ENCODE data around the gene MCF2L2.

MCF2L2 gene

DNA sequence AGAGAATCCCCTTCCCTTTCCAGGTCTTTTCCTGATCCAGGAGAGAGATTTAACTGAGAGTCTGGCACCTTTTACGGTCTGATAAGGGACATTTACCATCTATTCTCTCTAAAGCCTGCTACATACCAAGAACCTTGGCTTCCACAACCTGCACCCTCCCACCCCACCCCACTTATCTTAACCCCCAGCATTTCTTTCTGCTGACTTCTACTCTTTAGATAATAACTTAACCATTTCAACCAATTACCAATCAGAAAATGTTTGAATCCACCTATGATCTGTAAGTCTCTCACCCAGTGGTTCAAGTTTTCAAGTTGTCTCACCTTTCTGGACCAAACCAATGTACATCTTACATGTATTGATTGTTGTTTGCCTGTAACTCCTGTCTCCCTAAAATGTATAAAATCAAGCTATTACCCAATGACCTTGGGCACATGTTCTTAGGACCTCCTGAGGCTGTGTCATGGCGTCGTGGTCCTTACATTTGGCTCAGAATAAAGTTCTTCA, 74.0 kb downstream of the MCF2L2 start:
- H3K4me2 ChIP-seq (ENCODE audit: low read length) = no peak overlapping the region
- H3K4me3 ChIP-seq (ENCODE audit: low read length) = no peak overlapping the region

DNA sequence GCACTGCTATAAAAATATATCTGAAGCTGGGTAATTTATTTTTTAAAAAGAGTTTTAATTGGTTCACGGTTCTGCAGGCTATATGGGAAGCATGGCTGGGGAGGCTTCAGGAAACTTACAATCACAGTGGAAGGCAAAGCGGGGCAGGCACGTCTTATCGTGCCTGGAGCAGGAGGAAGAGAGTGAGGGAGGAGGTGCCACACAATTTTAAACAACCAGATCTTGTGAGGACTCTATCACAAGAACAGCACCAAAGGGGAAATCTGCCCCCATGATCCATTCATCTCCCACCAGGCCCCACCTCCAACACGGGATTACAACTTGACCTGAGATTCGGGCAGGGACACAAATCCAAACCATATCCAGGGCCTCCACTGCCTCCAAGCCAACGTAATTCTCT, 75.0 kb downstream of the MCF2L2 start:
- H3K36me3 ChIP-seq (ENCODE audit: insufficient read depth, low read length) = no peaks in the 10 kb centered on the region
- no peaks in the 10 kb centered on the region for H3K27me3 ChIP-seq (ENCODE audit: control insufficient read depth, insufficient read depth, low read length)
- no peaks in the 10 kb centered on the region for H3K9me3 ChIP-seq (replicated peaks; ENCODE audit: low read length)
- no peaks in the 10 kb centered on the region for H3K4me1 ChIP-seq (ENCODE audit: control insufficient read depth, insufficient read depth, low read length)
- no peak overlapping the region for H3K4me2 ChIP-seq (ENCODE audit: low read length)
- no peak overlapping the region for H3K9ac ChIP-seq (ENCODE audit: low read depth, low read length)
- H3K4me3 ChIP-seq (ENCODE audit: low read length) = no peak overlapping the region

More for the DNA sequence above, 74.0 kb downstream of the MCF2L2 start:
- Histone ChIP-seq H3K9ac (ENCODE audit: low read depth, low read length) (no peak overlapping the region), H3K27me3 (ENCODE audit: control insufficient read depth, insufficient read depth, low read length) (no peaks in the 10 kb centered on the region), H3K36me3 (ENCODE audit: insufficient read depth, low read length) (no peaks in the 10 kb centered on the region), H3K9me3 (replicated peaks; ENCODE audit: low read length) (no peaks in the 10 kb centered on the region), H3K4me1 (ENCODE audit: control insufficient read depth, insufficient read depth, low read length) (no peaks in the 10 kb centered on the region)

DNA sequence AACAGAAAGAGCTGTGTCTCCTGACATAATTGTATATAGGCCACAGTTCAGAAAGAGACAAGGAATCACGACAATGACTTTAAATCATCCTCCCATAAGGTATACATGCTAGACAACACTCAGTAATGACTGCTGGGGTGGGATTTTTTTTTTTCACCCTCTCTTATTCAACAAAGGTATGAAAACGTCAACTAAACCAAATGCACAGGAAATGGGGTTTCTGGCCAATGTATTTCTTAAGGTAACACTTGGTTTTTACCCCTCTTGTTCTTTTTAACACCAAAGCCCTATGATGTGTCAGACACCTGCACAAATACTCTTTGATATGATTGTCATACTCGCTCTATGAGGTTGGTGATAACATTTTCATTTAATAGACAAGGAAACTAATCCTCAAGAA, 78.3 kb downstream of the MCF2L2 start:
- Histone ChIP-seq H3K4me3 (ENCODE audit: low read length) (no peak overlapping the region), H3K4me2 (ENCODE audit: low read length) (no peak overlapping the region), H3K9ac (ENCODE audit: low read depth, low read length) (no peak overlapping the region), H3K9me3 (replicated peaks; ENCODE audit: low read length) (no peaks in the 10 kb centered on the region), H3K27me3 (ENCODE audit: control insufficient read depth, insufficient read depth, low read length) (no peaks in the 10 kb centered on the region), H3K36me3 (ENCODE audit: insufficient read depth, low read length) (no peaks in the 10 kb centered on the region), H3K4me1 (ENCODE audit: control insufficient read depth, insufficient read depth, low read length) (no peaks in the 10 kb centered on the region)

DNA sequence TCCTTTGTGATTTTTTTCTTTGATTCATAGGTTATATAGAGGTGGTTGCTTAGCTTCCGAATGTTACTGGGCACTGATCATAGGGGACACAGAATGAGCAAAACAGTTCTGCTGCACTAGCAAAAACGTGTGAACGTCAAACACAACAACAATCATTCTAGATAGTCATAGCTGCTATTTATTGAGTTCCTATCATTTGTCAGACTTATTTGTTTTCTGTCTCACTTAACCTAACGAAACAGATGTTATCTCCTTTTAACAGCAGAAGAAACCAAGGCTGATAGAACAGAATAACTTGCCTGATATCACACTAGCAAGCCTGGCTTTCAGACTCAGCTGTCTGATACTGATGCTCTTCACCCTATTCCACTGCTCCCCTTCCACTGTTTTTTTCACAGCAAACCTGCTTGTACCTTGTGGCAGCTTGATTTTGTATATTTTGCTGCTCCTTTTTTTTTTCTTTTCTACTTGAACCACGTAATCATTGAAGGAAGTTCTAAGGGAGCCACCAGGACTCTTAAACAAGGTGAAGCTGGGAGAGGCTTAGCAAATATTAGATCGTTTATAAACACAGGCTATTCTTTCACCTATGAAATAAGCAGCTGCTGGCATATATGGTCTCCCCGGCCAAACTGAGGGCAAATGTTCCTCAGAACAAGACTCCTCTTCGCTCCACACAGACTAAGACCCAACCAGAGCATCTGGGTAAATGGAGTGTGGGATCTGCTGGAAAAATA, 78.8 kb downstream of the MCF2L2 start:
- H3K36me3 ChIP-seq (ENCODE audit: insufficient read depth, low read length) = no peaks in the 10 kb centered on the region
- no peaks in the 10 kb centered on the region for H3K27me3 ChIP-seq (ENCODE audit: control insufficient read depth, insufficient read depth, low read length)
- no peak overlapping the region for H3K9ac ChIP-seq (ENCODE audit: low read depth, low read length)
- no peaks in the 10 kb centered on the region for H3K9me3 ChIP-seq (replicated peaks; ENCODE audit: low read length)
- H3K4me3 ChIP-seq (ENCODE audit: low read length) = no peak overlapping the region
- no peaks in the 10 kb centered on the region for H3K4me1 ChIP-seq (ENCODE audit: control insufficient read depth, insufficient read depth, low read length)
- H3K4me2 ChIP-seq (ENCODE audit: low read length) = no peak overlapping the region

DNA sequence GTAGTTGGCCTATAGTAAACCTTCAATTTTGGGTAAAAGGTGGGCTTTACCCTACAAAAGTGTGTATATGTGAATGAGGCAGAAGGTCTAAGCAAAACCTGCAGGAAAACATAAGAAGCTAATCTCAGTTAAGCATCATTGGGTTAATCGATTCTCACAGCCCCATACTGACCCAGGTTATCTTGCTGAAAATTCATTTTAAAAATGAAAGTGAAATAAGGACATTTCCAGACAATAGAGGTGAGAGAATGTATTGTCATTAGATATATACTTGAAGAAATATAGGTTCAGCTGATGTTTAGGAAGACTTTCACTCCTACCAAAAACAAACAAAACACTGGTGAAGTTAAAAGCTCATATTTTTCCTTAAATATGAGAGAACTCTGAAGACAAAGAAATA, 85.6 kb downstream of the MCF2L2 start:
- no peak overlapping the region for H3K9ac ChIP-seq (ENCODE audit: low read depth, low read length)
- H3K4me3 ChIP-seq (ENCODE audit: low read length) = no peak overlapping the region
- no peak overlapping the region for H3K4me2 ChIP-seq (ENCODE audit: low read length)
- H3K9me3 ChIP-seq (replicated peaks; ENCODE audit: low read length) = no peaks in the 10 kb centered on the region
- H3K36me3 ChIP-seq (ENCODE audit: insufficient read depth, low read length) = no peaks in the 10 kb centered on the region
- H3K27me3 ChIP-seq (ENCODE audit: control insufficient read depth, insufficient read depth, low read length) = no peaks in the 10 kb centered on the region
- H3K4me1 ChIP-seq (ENCODE audit: control insufficient read depth, insufficient read depth, low read length) = no peaks in the 10 kb centered on the region

DNA sequence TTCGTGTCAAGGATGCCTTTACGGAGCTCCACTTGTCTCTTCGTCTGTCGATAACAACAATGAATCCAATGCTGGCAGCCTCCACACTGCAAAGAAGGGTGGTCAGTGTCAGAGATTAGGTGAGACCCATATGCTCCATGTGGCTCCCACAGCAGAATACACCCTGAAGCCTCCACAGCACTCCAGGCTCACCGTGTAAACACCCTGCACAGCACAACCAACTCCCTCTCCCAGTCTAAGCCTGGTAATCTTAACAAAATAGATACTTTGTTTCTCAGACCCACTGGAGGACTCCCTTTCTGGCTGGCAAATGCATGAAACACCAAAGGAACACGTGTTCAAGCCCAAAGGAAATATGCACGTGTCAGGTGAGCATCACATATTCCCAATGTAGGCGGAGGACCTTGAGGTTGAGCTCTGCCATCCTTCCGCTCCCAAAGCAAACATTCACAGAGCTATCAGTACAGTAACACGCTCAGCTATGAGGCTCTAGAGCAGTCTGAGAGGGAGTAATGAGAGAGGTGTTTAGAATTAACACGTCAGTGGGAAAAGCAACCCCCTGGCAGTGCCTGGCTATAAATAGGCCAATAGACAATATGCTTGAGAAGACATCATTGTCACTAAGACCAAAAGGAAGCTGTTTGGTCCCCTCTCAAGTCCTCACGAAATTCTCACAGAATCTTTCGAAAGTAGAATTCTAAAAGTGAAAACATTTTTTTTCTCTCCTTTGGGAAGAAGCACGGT, 86.7 kb downstream of the MCF2L2 start:
- Histone ChIP-seq H3K4me2 (ENCODE audit: low read length) (no peak overlapping the region), H3K36me3 (ENCODE audit: insufficient read depth, low read length) (no peaks in the 10 kb centered on the region), H3K27me3 (ENCODE audit: control insufficient read depth, insufficient read depth, low read length) (no peaks in the 10 kb centered on the region), H3K4me3 (ENCODE audit: low read length) (no peak overlapping the region), H3K9ac (ENCODE audit: low read depth, low read length) (no peak overlapping the region), H3K4me1 (ENCODE audit: control insufficient read depth, insufficient read depth, low read length) (no peaks in the 10 kb centered on the region), H3K9me3 (replicated peaks; ENCODE audit: low read length) (no peaks in the 10 kb centered on the region)

DNA sequence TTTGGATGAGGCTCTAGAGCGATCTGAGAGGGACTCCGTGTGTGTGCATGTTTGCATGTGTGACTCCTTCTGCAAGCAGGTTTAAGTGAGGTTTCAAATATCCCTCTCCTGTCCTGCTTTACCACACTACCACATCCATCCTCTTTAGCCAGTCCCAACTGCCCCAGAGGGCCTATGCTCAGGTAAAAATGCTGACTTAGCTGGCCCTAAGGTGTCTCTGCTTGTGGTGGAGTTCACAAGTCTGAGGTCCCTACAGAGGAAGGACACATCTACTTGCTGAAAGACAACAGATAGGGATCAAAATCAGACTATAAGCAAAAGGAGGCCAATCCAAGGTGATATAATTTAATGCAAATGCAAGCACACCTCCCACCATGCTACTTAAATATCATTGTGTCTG, 88.2 kb downstream of the MCF2L2 start:
- Histone ChIP-seq H3K4me1 (ENCODE audit: control insufficient read depth, insufficient read depth, low read length) (no peaks in the 10 kb centered on the region), H3K9ac (ENCODE audit: low read depth, low read length) (no peak overlapping the region), H3K4me2 (ENCODE audit: low read length) (no peak overlapping the region), H3K27me3 (ENCODE audit: control insufficient read depth, insufficient read depth, low read length) (no peaks in the 10 kb centered on the region), H3K36me3 (ENCODE audit: insufficient read depth, low read length) (no peaks in the 10 kb centered on the region), H3K9me3 (replicated peaks; ENCODE audit: low read length) (no peaks in the 10 kb centered on the region), H3K4me3 (ENCODE audit: low read length) (no peak overlapping the region)

DNA sequence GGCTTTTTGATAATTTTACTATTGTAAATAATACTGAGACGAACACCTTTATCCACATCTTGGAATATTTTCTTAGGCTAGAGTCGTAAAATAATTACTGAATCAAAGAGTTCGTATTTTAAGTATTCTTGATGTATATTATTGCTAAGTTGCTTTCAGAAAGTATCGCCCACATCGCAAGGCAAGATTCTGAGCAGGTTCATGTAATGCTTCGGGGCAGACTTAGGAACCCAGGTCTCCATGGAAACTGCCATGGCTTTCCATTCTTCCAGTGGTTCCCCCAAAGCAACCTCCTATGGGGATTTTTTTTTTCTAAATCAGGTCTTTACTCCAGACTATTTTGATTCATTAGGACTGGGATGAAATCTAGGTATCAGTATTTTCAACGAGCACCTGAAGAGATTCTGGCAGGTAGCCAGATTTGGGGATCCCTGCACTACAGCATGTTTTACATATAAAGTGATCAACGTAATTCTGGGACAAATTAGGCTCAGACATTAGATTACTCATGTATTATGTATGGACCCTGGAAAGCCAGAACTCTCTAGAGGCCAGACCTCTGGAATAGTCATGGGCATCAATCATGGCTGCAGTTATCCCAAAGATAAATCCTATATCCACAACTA, 88.8 kb downstream of the MCF2L2 start:
- H3K9me3 ChIP-seq (replicated peaks; ENCODE audit: low read length) = no peaks in the 10 kb centered on the region
- no peak overlapping the region for H3K4me2 ChIP-seq (ENCODE audit: low read length)
- no peaks in the 10 kb centered on the region for H3K4me1 ChIP-seq (ENCODE audit: control insufficient read depth, insufficient read depth, low read length)
- no peak overlapping the region for H3K4me3 ChIP-seq (ENCODE audit: low read length)
- no peaks in the 10 kb centered on the region for H3K36me3 ChIP-seq (ENCODE audit: insufficient read depth, low read length)
- no peak overlapping the region for H3K9ac ChIP-seq (ENCODE audit: low read depth, low read length)
- no peaks in the 10 kb centered on the region for H3K27me3 ChIP-seq (ENCODE audit: control insufficient read depth, insufficient read depth, low read length)

DNA sequence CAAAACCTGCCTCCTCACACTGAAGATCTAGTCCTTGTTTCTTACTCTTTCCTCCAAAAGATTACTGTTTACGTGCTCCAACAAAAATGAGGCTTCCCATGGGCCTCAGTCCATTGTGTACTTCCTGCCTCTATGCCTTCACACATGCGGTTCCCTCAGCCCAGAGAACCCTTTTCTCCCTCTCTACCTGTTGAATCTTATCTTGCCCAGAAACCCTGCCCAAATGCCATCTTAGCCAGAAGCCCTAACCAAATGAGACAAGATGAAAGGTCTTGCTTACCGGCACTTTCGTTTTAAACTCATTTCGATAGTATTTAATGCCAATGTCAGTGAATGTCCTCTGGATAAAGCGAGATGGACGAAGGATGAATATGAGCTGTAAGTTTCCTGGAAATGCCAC, 89.9 kb downstream of the MCF2L2 start:
- no peak overlapping the region for H3K4me2 ChIP-seq (ENCODE audit: low read length)
- H3K36me3 ChIP-seq (ENCODE audit: insufficient read depth, low read length) = no peaks in the 10 kb centered on the region
- H3K9ac ChIP-seq (ENCODE audit: low read depth, low read length) = no peak overlapping the region
- H3K9me3 ChIP-seq (replicated peaks; ENCODE audit: low read length) = no peaks in the 10 kb centered on the region
- H3K4me3 ChIP-seq (ENCODE audit: low read length) = no peak overlapping the region
- no peaks in the 10 kb centered on the region for H3K4me1 ChIP-seq (ENCODE audit: control insufficient read depth, insufficient read depth, low read length)
- H3K27me3 ChIP-seq (ENCODE audit: control insufficient read depth, insufficient read depth, low read length) = no peaks in the 10 kb centered on the region

DNA sequence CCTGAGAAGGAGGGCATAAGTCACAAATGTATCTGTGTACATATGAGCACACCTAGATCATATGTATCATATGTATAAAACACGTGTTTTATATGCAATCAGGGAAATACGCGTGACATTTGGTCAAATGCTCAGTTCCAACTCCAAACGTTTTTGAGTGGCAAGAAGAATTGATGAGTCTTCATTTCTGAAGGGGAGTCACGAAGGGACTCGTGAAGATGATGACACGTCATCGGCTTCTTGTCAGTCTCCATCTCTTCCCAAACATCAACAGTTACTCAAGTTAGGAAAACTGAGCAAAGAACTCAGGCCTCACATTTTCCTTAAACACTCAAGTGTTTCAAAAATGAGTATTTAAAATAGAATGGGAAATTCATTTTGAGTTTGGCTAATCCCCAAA, 95.9 kb downstream of the MCF2L2 start:
- Histone ChIP-seq H3K27me3 (ENCODE audit: control insufficient read depth, insufficient read depth, low read length) (no peaks in the 10 kb centered on the region), H3K4me2 (ENCODE audit: low read length) (no peak overlapping the region), H3K4me3 (ENCODE audit: low read length) (no peak overlapping the region), H3K36me3 (ENCODE audit: insufficient read depth, low read length) (no peaks in the 10 kb centered on the region), H3K4me1 (ENCODE audit: control insufficient read depth, insufficient read depth, low read length) (peaks cover 17% of the 10 kb centered on the region), H3K9ac (ENCODE audit: low read depth, low read length) (no peak overlapping the region), H3K9me3 (replicated peaks; ENCODE audit: low read length) (no peaks in the 10 kb centered on the region)

DNA sequence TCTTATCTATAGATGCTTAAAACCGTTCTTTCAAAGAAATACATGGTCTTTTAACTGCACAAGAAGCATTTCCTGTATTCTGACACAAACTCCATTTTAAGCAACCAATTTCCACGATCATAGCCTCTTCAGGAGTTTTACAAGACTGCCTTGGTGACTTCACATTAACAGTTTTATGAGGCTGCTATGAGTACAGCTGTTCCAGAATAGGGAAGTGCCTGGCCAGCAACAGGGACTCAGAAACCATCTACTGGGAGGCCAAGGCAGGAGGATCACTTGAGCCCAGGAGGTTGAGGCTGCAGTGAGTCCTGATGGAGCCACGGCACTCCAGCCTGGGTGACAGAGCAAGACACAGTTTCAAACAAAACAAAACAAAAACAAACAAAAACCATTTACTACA, 96.9 kb downstream of the MCF2L2 start:
- H3K4me1 ChIP-seq (ENCODE audit: control insufficient read depth, insufficient read depth, low read length) = peaks cover 19% of the 10 kb centered on the region
- H3K9ac ChIP-seq (ENCODE audit: low read depth, low read length) = no peak overlapping the region
- no peak overlapping the region for H3K4me3 ChIP-seq (ENCODE audit: low read length)
- H3K4me2 ChIP-seq (ENCODE audit: low read length) = no peak overlapping the region
- no peaks in the 10 kb centered on the region for H3K36me3 ChIP-seq (ENCODE audit: insufficient read depth, low read length)
- no peaks in the 10 kb centered on the region for H3K9me3 ChIP-seq (replicated peaks; ENCODE audit: low read length)
- no peaks in the 10 kb centered on the region for H3K27me3 ChIP-seq (ENCODE audit: control insufficient read depth, insufficient read depth, low read length)
